Mammary epithelial cell (primary cell): ENCODE results near the gene POLDIP2.

Experiments used
- EZH2 ChIP-seq: IDR thresholded peaks from 2 replicates; pipeline ENCODE4 v1.6.1; 2012; ENCODE audit warnings: low read length, inconsistent platforms, borderline replicate concordance
- TF ChIP-seq, protein P1 (sequence below), 2 donors: IDR thresholded peaks in 1 of 2; conservative IDR thresholded peaks in 1 of 2; 2 replicates each; pipeline ENCODE4 v1.5.1; 2011 to 2012; ENCODE audit warnings: inconsistent platforms in 2 of 2, low read length in 2 of 2, mild to moderate bottlenecking in 2 of 2, control low read depth in 1 of 2, low read depth in 1 of 2; ENCODE audit not compliant: insufficient read depth in 1 of 2; ENCODE audit errors: extremely low read depth in 1 of 2

DNA sequence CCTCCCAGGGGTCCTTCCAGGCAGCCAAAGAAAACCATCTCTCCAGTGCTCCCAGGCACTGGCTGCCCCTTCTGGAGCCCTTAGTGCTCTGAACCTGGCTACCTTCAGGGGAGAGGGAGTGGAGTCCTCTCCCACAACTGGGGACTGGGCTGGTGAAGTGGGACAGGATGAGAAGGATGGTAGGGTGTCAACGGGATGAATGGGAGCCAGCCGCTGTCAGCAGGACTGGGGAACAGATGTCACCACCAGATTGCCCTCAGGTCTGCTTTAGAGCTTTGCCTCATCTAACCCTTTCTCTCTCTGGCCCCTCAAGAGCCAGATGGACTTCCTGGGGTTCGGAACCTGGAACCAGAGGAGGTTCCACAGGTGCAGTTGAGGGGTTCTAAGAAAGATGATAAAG lies 8.2 kb upstream of the POLDIP2 start:
- TF ChIP-seq, protein P1, sequence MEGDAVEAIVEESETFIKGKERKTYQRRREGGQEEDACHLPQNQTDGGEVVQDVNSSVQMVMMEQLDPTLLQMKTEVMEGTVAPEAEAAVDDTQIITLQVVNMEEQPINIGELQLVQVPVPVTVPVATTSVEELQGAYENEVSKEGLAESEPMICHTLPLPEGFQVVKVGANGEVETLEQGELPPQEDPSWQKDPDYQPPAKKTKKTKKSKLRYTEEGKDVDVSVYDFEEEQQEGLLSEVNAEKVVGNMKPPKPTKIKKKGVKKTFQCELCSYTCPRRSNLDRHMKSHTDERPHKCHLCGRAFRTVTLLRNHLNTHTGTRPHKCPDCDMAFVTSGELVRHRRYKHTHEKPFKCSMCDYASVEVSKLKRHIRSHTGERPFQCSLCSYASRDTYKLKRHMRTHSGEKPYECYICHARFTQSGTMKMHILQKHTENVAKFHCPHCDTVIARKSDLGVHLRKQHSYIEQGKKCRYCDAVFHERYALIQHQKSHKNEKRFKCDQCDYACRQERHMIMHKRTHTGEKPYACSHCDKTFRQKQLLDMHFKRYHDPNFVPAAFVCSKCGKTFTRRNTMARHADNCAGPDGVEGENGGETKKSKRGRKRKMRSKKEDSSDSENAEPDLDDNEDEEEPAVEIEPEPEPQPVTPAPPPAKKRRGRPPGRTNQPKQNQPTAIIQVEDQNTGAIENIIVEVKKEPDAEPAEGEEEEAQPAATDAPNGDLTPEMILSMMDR (conservative IDR thresholded peaks at IDR 0.05 in 1 of 2, IDR thresholded peaks at IDR 0.05 in 1 of 2; ENCODE audit: extremely low read depth in 1 of 2, insufficient read depth in 1 of 2, low read depth in 1 of 2, low read length in 2 of 2) = no peak
- no peak for TF ChIP-seq EZH2
